C4-2B (cell line): ENCODE measurements around the gene UBE2L3.

Source experiments
- ZFX ChIP-seq: fragments of 450-650 bp; IDR thresholded peaks from 2 replicates; pipeline ENCODE4 v1.6.1; 2017
- TF ChIP-seq, protein P1 (sequence below): fragments of 450-650 bp; conservative IDR thresholded peaks from 2 replicates; pipeline ENCODE4 v1.5.1; 2017; ENCODE audit warnings: mild to moderate bottlenecking

DNA sequence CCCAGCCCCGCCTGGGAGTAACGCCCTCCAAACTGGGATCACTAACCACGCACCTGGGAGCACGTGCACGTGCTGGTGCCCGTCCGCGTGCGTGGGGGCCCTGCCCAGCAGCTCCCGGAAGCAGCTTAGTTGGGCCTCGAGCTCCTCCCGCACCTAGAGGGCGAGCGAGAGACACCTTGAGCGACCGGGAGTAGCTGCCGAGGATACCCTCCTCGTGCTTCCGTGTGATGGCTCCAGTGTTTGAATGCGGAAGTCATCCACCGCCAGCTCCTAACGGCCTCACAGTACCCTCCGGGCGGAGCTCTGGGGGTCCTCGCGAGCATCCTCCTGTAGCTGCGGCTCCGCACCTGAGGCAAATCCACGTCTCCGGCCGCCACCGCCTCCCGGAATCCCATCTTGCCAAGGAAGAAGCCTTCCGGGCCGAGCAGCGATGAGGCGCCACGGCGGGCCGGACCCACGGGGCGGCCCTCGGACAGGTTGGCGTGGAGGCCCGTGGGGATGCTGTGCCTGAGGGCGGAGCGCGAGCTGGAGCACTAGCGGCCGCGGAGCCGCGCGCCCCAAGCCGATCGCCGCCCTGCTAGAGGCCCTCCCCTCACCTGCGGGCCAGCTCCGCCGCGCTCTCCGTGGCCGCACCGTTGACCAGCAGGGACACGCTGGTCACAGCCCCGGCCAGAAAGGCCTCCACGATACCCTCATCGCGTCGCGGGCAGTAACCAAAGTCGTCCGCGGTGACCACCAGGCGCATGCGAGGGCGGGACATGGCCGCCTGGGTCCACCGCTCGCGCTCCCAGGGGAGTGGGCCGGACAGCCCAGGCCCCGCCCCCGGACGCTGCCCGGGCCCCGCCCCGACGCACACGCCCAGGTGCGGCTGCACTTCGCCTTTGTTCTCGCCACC, 62.0 kb downstream of the UBE2L3 start, which contains the start of gene YDJC:
- TF ChIP-seq, protein P1, sequence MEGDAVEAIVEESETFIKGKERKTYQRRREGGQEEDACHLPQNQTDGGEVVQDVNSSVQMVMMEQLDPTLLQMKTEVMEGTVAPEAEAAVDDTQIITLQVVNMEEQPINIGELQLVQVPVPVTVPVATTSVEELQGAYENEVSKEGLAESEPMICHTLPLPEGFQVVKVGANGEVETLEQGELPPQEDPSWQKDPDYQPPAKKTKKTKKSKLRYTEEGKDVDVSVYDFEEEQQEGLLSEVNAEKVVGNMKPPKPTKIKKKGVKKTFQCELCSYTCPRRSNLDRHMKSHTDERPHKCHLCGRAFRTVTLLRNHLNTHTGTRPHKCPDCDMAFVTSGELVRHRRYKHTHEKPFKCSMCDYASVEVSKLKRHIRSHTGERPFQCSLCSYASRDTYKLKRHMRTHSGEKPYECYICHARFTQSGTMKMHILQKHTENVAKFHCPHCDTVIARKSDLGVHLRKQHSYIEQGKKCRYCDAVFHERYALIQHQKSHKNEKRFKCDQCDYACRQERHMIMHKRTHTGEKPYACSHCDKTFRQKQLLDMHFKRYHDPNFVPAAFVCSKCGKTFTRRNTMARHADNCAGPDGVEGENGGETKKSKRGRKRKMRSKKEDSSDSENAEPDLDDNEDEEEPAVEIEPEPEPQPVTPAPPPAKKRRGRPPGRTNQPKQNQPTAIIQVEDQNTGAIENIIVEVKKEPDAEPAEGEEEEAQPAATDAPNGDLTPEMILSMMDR: peak; percentile 91
- peak; percentile 48; the same call in 1 of the 2 replicates for TF ChIP-seq ZFX
